IPS-NIHi11 (cell line): ENCODE measurements around the gene NUMA1.

ENCODE experiments used
- DNase-seq: peaks from one replicate; pipeline ENCODE4 v3.0.0; 2012; ENCODE audit warnings: mixed read lengths, low spot score

NUMA1 gene

GRCh38 chr11:71962428-71963038, 117.8 kb downstream of the NUMA1 start:
- DNase-seq = no peak

- DNase-seq = no peak
These were observed 124.4 kb downstream of the NUMA1 start for GRCh38 chr11:71955898-71956456.
